Measurements from ENCODE around the gene SURF4. TPM values are rescaled to one million over a fixed set of nuclear protein-coding genes. Genes with fewer than 3 reads are reported as not detected.

The SURF4 gene
- total RNA-seq, 1 donor from 2014 or later, result 225 TPM

GRCh38 chr9:133354766-133355165, 21.1 kb downstream of the SURF4 start:
- peak; percentile 39 for ATAC-seq
- DNase-seq (ENCODE audit: low spot score), result no peak

- DNase-seq (ENCODE audit: low spot score) (no peak), ATAC-seq (no peak)
These were observed 22.3 kb downstream of the SURF4 start for GRCh38 chr9:133353548-133353947.

- DNase-seq (ENCODE audit: low spot score), result no peak
- ATAC-seq, result no peak
These were observed 23.1 kb downstream of the SURF4 start for GRCh38 chr9:133352635-133353340.

GRCh38 chr9:133351908-133352634, 23.8 kb downstream of the SURF4 start:
- DNase-seq (ENCODE audit: low spot score), result no peak
- no peak for ATAC-seq

GRCh38 chr9:133351526-133351907, 24.3 kb downstream of the SURF4 start:
- DNase-seq (ENCODE audit: low spot score) (no peak), ATAC-seq (no peak)

GRCh38 chr9:133349965-133350616, 25.8 kb downstream of the SURF4 start:
- DNase-seq (ENCODE audit: low spot score) (no peak), ATAC-seq (no peak)

GRCh38 chr9:133348718-133349573, 26.9 kb downstream of the SURF4 start:
- DNase-seq (ENCODE audit: low spot score), result no peak
- no peak for ATAC-seq

- DNase-seq (ENCODE audit: low spot score) (peak; percentile 94), ATAC-seq (peak; percentile 86)
These were observed 27.7 kb downstream of the SURF4 start, which contains the start of the genes MED22 and RPL7A for GRCh38 chr9:133347985-133348717. Gene MED22 (minus strand): TSS chr9:133348131. CDS start chr9:133346662, 1,469 bp downstream. Gene RPL7A (plus strand): TSS chr9:133348218. CDS start chr9:133348244, 26 bp downstream.

GRCh38 chr9:133347515-133347984, 28.3 kb downstream of the SURF4 start:
- peak; percentile 60 for ATAC-seq
- DNase-seq (ENCODE audit: low spot score), result no peak

GRCh38 chr9:133346021-133346785, 29.7 kb downstream of the SURF4 start:
- no peak for DNase-seq (ENCODE audit: low spot score)
- ATAC-seq, result no peak

- ATAC-seq, result no peak
- no peak for DNase-seq (ENCODE audit: low spot score)
These were observed 30.3 kb downstream of the SURF4 start for GRCh38 chr9:133345596-133345995.

- DNase-seq (ENCODE audit: low spot score) (no peak), ATAC-seq (no peak)
These were observed 30.9 kb downstream of the SURF4 start for GRCh38 chr9:133344979-133345378.

- ATAC-seq (no peak), DNase-seq (ENCODE audit: low spot score) (no peak)
These were observed 31.8 kb downstream of the SURF4 start for GRCh38 chr9:133344071-133344470.

GRCh38 chr9:133342570-133342969, 33.3 kb downstream of the SURF4 start:
- ATAC-seq, result no peak
- DNase-seq (ENCODE audit: low spot score), result no peak

- ATAC-seq, result no peak
- no peak for DNase-seq (ENCODE audit: low spot score)
These were observed 33.8 kb downstream of the SURF4 start for GRCh38 chr9:133342069-133342406.

GRCh38 chr9:133341369-133342068, 34.3 kb downstream of the SURF4 start:
- DNase-seq (ENCODE audit: low spot score) (no peak), ATAC-seq (peak; percentile 16)

GRCh38 chr9:133340916-133341315, 34.9 kb downstream of the SURF4 start:
- ATAC-seq (no peak), DNase-seq (ENCODE audit: low spot score) (no peak)

- DNase-seq (ENCODE audit: low spot score) (no peak), ATAC-seq (no peak)
These were observed 35.6 kb downstream of the SURF4 start for GRCh38 chr9:133340256-133340655.

GRCh38 chr9:133339641-133340040, 36.2 kb downstream of the SURF4 start:
- ATAC-seq, result no peak
- DNase-seq (ENCODE audit: low spot score), result no peak

Data from left lobe of liver (tissue), 2 donors.